Endothelial cell of umbilical vein (primary cell): ENCODE measurements around the gene FOXB1.

Experiments used
- CTCF ChIP-seq, 2 donors: IDR thresholded peaks; 1 replicate in 1 of 2; 2 replicates in 1 of 2; pipeline ENCODE4 v1.5.1; 2011; ENCODE audit warnings: low read length in 2 of 2, mild to moderate bottlenecking in 2 of 2, moderate library complexity in 2 of 2, control low read depth in 1 of 2, inconsistent platforms in 1 of 2, low read depth in 1 of 2; ENCODE audit not compliant: insufficient read depth in 1 of 2; ENCODE audit errors: extremely low read depth in 1 of 2
- JUN ChIP-seq: IDR thresholded peaks from 2 replicates; pipeline ENCODE4 v1.6.1; 2011; ENCODE audit warnings: borderline replicate concordance, low read depth; ENCODE audit not compliant: insufficient read length, insufficient read depth
- POLR2A ChIP-seq: IDR thresholded peaks from 2 replicates; pipeline ENCODE4 v1.6.1; 2012; ENCODE audit warnings: low read depth, mild to moderate bottlenecking, control low read depth, low read length
- POLR2AphosphoS5 ChIP-seq: IDR thresholded peaks from 2 replicates; pipeline ENCODE4 v1.6.1; 2012; ENCODE audit warnings: low read depth, mild to moderate bottlenecking, control low read depth, low read length, moderate library complexity; ENCODE audit not compliant: insufficient read depth
- TF ChIP-seq, protein P1 (sequence below): IDR thresholded peaks from 2 replicates; pipeline ENCODE4 v1.6.1; 2011; ENCODE audit not compliant: insufficient read depth, insufficient read length

- TF ChIP-seq POLR2A: no peak
- no peak for TF ChIP-seq JUN
- no peak for TF ChIP-seq CTCF (IDR thresholded peaks at IDR 0.05; ENCODE audit: extremely low read depth in 1 of 2, insufficient read depth in 1 of 2, low read depth in 1 of 2, low read length in 2 of 2)
- no peak for TF ChIP-seq POLR2AphosphoS5
- TF ChIP-seq, protein P1, sequence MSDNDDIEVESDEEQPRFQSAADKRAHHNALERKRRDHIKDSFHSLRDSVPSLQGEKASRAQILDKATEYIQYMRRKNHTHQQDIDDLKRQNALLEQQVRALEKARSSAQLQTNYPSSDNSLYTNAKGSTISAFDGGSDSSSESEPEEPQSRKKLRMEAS: no peak
Observed at GRCh38 chr15:60026555-60026954, 22.4 kb downstream of the FOXB1 start.
